BJ (cell line): ENCODE measurements around the gene ARHGAP45. TPM values are rescaled to one million over a fixed set of nuclear protein-coding genes. Genes with fewer than 3 reads are reported as not detected.

Source experiments
- CTCF ChIA-PET: fragments of 350-600 bp; formaldehyde crosslinking; extraction: SDS; loops from one replicate; lab custom pipeline; 2021; ENCODE audit warnings: antibody characterized with exemption, inconsistent platforms; lab: Yijun Ruan, JAX
- POLR2A ChIA-PET: fragments of 300-600 bp; sonication (Branson Sonifier 250); formaldehyde crosslinking; extraction: SDS; loops from one replicate; lab custom pipeline; 2021; ENCODE audit warnings: antibody characterized with exemption; lab: Charles Lee
- DNase-seq: peaks from one replicate; pipeline ENCODE4 v3.0.0-alpha.2; 2011; ENCODE audit warnings: low read depth
- H3K27me3 ChIP-seq: 2 replicates; pipeline ENCODE4 v1.6.0; 2011; ENCODE audit warnings: low read length; ENCODE audit not compliant: control insufficient read depth, insufficient read depth
- H3K36me3 ChIP-seq: 2 replicates; pipeline ENCODE4 v1.5.1; 2011; ENCODE audit warnings: low read length; ENCODE audit not compliant: control insufficient read depth, insufficient read depth
- H3K4me3 ChIP-seq: 2 replicates; pipeline ENCODE4 v1.5.1; 2011; ENCODE audit warnings: low read depth, mild to moderate bottlenecking, control low read depth, low read length
- CTCF ChIP-seq: IDR thresholded peaks from 2 replicates; pipeline ENCODE4 v1.5.1; 2011; ENCODE audit warnings: low read depth, mild to moderate bottlenecking, control low read depth, inconsistent platforms, low read length, moderate library complexity; ENCODE audit not compliant: insufficient read depth
- polyA plus RNA-seq: library from polyadenylated mRNA; depleted of rRNA; stranded (reverse); fragments of >200 nt; gene quantifications from 2 replicates; pipeline ENCODE4 v1.2.3, GENCODE V29; 2011

Gene ARHGAP45
- polyA plus RNA-seq, 1 experiment: 0.13 TPM

GRCh38 chr19:1035998-1036621, 30.9 kb upstream of the ARHGAP45 start:
- peaks cover 34% of the 10 kb centered on the region for H3K36me3 ChIP-seq
- TF ChIP-seq CTCF: no peak
- CTCF ChIA-PET: no interaction called here
- POLR2A ChIA-PET: no interaction called here
- DNase-seq: no peak
- H3K4me3 ChIP-seq: no peak overlapping the region
- no peaks in the 10 kb centered on the region for H3K27me3 ChIP-seq

- ChIA-PET POLR2A (no interaction called here), CTCF (interaction anchor here (0.7 to 0.9 kb wide), 3 partner anchors 9 to 18 kb away, joined by 3 read pairs; no protein-coding TSS in a partner anchor)
- no peak for TF ChIP-seq CTCF
- DNase-seq: no peak
- Histone ChIP-seq H3K4me3 (no peak overlapping the region), H3K27me3 (no peaks in the 10 kb centered on the region), H3K36me3 (peaks cover 28% of the 10 kb centered on the region)
These were observed 29.3 kb upstream of the ARHGAP45 start for GRCh38 chr19:1037621-1038064.

- Histone ChIP-seq H3K4me3 (no peak overlapping the region), H3K36me3 (peaks cover 23% of the 10 kb centered on the region), H3K27me3 (no peaks in the 10 kb centered on the region)
- ChIA-PET POLR2A (interaction anchor here (1.1 kb wide), 1 partner anchor 13 kb away, joined by 8 read pairs; the partner anchor contains the start of gene CNN2), CTCF (interaction anchor here (1.0 to 2.1 kb wide), 4 partner anchors 13 to 151 kb away, joined by 3 to 7 read pairs (median 4); partner anchors contain the start of gene CNN2)
- TF ChIP-seq CTCF: no peak
- DNase-seq: no peak
These were observed 27.9 kb upstream of the ARHGAP45 start for GRCh38 chr19:1038978-1039645.

- no peak for TF ChIP-seq CTCF
- H3K4me3 ChIP-seq: peak within 1 kb of the TSS; percentile 33
- DNase-seq: peak; percentile 79
- no peaks in the 10 kb centered on the region for H3K27me3 ChIP-seq
- POLR2A ChIA-PET: interaction anchor here (1.1 kb wide), 2 partner anchors 13 to 64 kb away, joined by 3 to 8 read pairs; partner anchors contain the start of genes CNN2 and GPX4
- peaks cover 23% of the 10 kb centered on the region for H3K36me3 ChIP-seq
- CTCF ChIA-PET: interaction anchor here (1.0 to 2.1 kb wide), 3 partner anchors 14 to 151 kb away, joined by 3 to 7 read pairs (median 5); partner anchors contain the start of gene CNN2
These were observed 27.1 kb upstream of the ARHGAP45 start, which contains the start of gene ABCA7 for GRCh38 chr19:1039646-1040475. TSS of gene ABCA7 (plus strand) at chr19:1040107. CDS start at chr19:1041362, 1,255 bp downstream.
